ENCODE data around the gene LSP1.
"Not testable (repeated sequence)": the region's sequence is repeated elsewhere in the genome, so short reads cannot be mapped to it uniquely, and the experiment has no call there.

The LSP1 gene

GRCh38 chr11:1882265-1883238, 29.7 kb downstream of the LSP1 start:
- peak; percentile 48 for DNase-seq
- no peaks in the 10 kb centered on the region for H3F3A ChIP-seq (ENCODE audit: insufficient read depth, low read length)
- no peak overlapping the region for H2AFZ ChIP-seq (ENCODE audit: low read length)
- no peaks in the 10 kb centered on the region for H3K9me2 ChIP-seq (replicated peaks; ENCODE audit: insufficient read depth, low read length)
- no peaks in the 10 kb centered on the region for H3K9me3 ChIP-seq (replicated peaks; ENCODE audit: insufficient read depth, low read length)
- no peaks in the 10 kb centered on the region for H3K4me1 ChIP-seq (ENCODE audit: low read length)
- no peak overlapping the region for H3K4me3 ChIP-seq (ENCODE audit: low read length)
- TF ChIP-seq EZH2phosphoT487 (IDR thresholded peaks at IDR 0.05; ENCODE audit: low read length) (no peak), CTCF (IDR thresholded peaks at IDR 0.05; ENCODE audit: low read length) (peak; percentile 73)
- H3K9ac ChIP-seq (ENCODE audit: low read length): no peak overlapping the region
- H3K4me2 ChIP-seq (ENCODE audit: low read depth, low read length): no peak overlapping the region
- H3K27ac ChIP-seq (ENCODE audit: low read length): no peak overlapping the region
- no peaks in the 10 kb centered on the region; the same call in 1 of the 2 replicates for H3K36me3 ChIP-seq (replicated peaks; ENCODE audit: insufficient read depth, low read length)
- no peaks in the 10 kb centered on the region for H3K79me2 ChIP-seq (ENCODE audit: low read length)
- no peaks in the 10 kb centered on the region; the same call in 1 of the 2 replicates for H3K27me3 ChIP-seq (replicated peaks; ENCODE audit: insufficient read depth, low read length)
- H4K20me1 ChIP-seq (ENCODE audit: insufficient read depth, low read length): no peaks in the 10 kb centered on the region

GRCh38 chr11:1883346-1884302, 30.7 kb downstream of the LSP1 start:
- Histone ChIP-seq H3K27ac (ENCODE audit: low read length) (no peak overlapping the region), H3K9ac (ENCODE audit: low read length) (no peak overlapping the region), H2AFZ (ENCODE audit: low read length) (no peak overlapping the region), H3K4me3 (ENCODE audit: low read length) (no peak overlapping the region), H3F3A (ENCODE audit: insufficient read depth, low read length) (no peaks in the 10 kb centered on the region), H3K9me2 (replicated peaks; ENCODE audit: insufficient read depth, low read length) (no peaks in the 10 kb centered on the region), H3K4me2 (ENCODE audit: low read depth, low read length) (no peak overlapping the region), H3K79me2 (ENCODE audit: low read length) (no peaks in the 10 kb centered on the region), H4K20me1 (ENCODE audit: insufficient read depth, low read length) (no peaks in the 10 kb centered on the region), H3K9me3 (replicated peaks; ENCODE audit: insufficient read depth, low read length) (no peaks in the 10 kb centered on the region), H3K27me3 (replicated peaks; ENCODE audit: insufficient read depth, low read length) (no peaks in the 10 kb centered on the region; the same call in 1 of the 2 replicates), H3K4me1 (ENCODE audit: low read length) (no peaks in the 10 kb centered on the region), H3K36me3 (replicated peaks; ENCODE audit: insufficient read depth, low read length) (no peaks in the 10 kb centered on the region; the same call in 1 of the 2 replicates)
- DNase-seq: no peak
- TF ChIP-seq EZH2phosphoT487 (IDR thresholded peaks at IDR 0.05; ENCODE audit: low read length) (no peak), EZH2 (optimal IDR thresholded peaks at IDR 0.05; ENCODE audit: low read depth, low read length) (no peak), CTCF (IDR thresholded peaks at IDR 0.05; ENCODE audit: low read length) (no peak)

GRCh38 chr11:1884303-1884700, 31.4 kb downstream of the LSP1 start:
- no peak overlapping the region for H3K9ac ChIP-seq (ENCODE audit: low read length)
- H3K27ac ChIP-seq (ENCODE audit: low read length): no peak overlapping the region
- no peak overlapping the region for H2AFZ ChIP-seq (ENCODE audit: low read length)
- no peaks in the 10 kb centered on the region for H4K20me1 ChIP-seq (ENCODE audit: insufficient read depth, low read length)
- DNase-seq: no peak
- H3K9me3 ChIP-seq (replicated peaks; ENCODE audit: insufficient read depth, low read length): no peaks in the 10 kb centered on the region
- H3K9me2 ChIP-seq (replicated peaks; ENCODE audit: insufficient read depth, low read length): no peaks in the 10 kb centered on the region
- TF ChIP-seq EZH2 (optimal IDR thresholded peaks at IDR 0.05; ENCODE audit: low read depth, low read length) (no peak), EZH2phosphoT487 (IDR thresholded peaks at IDR 0.05; ENCODE audit: low read length) (no peak), CTCF (IDR thresholded peaks at IDR 0.05; ENCODE audit: low read length) (no peak)
- H3K4me3 ChIP-seq (ENCODE audit: low read length): no peak overlapping the region
- no peaks in the 10 kb centered on the region; the same call in 1 of the 2 replicates for H3K36me3 ChIP-seq (replicated peaks; ENCODE audit: insufficient read depth, low read length)
- H3K4me1 ChIP-seq (ENCODE audit: low read length): no peaks in the 10 kb centered on the region
- H3K79me2 ChIP-seq (ENCODE audit: low read length): no peaks in the 10 kb centered on the region
- H3K27me3 ChIP-seq (replicated peaks; ENCODE audit: insufficient read depth, low read length): no peaks in the 10 kb centered on the region; the same call in 1 of the 2 replicates
- H3K4me2 ChIP-seq (ENCODE audit: low read depth, low read length): no peak overlapping the region
- no peaks in the 10 kb centered on the region for H3F3A ChIP-seq (ENCODE audit: insufficient read depth, low read length)

- not testable (repeated sequence) for H3K4me2 ChIP-seq (ENCODE audit: low read depth, low read length); H3K27me3 ChIP-seq (replicated peaks; ENCODE audit: insufficient read depth, low read length)
Observed at GRCh38 chr11:1886551-1886950, 33.7 kb downstream of the LSP1 start.

More at GRCh38 chr11:1886551-1886950, 33.7 kb downstream of the LSP1 start:
- not testable (repeated sequence) for H3F3A ChIP-seq (ENCODE audit: insufficient read depth, low read length); DNase-seq; H3K27ac ChIP-seq (ENCODE audit: low read length); H3K4me3 ChIP-seq (ENCODE audit: low read length); H3K36me3 ChIP-seq (replicated peaks; ENCODE audit: insufficient read depth, low read length); H3K9ac ChIP-seq (ENCODE audit: low read length); H3K4me1 ChIP-seq (ENCODE audit: low read length); H3K79me2 ChIP-seq (ENCODE audit: low read length); H3K9me2 ChIP-seq (replicated peaks; ENCODE audit: insufficient read depth, low read length); H4K20me1 ChIP-seq (ENCODE audit: insufficient read depth, low read length); H2AFZ ChIP-seq (ENCODE audit: low read length); H3K9me3 ChIP-seq (replicated peaks; ENCODE audit: insufficient read depth, low read length)

All from MM.1S (cell line).